GM23338 (cell line): ENCODE measurements around the gene TRAPPC10. TPM values are rescaled to one million over a fixed set of nuclear protein-coding genes. Genes with fewer than 3 reads are reported as not detected.
A peak's percentile ranks its signal among the peaks of the same experiment; 100 is the strongest.

Experiments
- ATAC-seq: fragments of 200-7000 bp; cut with Tn5 transposase; 3 replicates; pipeline ENCODE4 v1.9.1; 2020
- DNase-seq: peaks from one replicate; pipeline ENCODE4 v3.0.0-alpha.2; 2015; ENCODE audit warnings: low spot score
- H2AFZ ChIP-seq: fragments of 200-600 bp; sonication (generic); 2 replicates; pipeline ENCODE4 v1.8.0; 2016; ENCODE audit warnings: antibody characterized with exemption, mild to moderate bottlenecking, moderate library complexity
- H3F3A ChIP-seq: fragments of 200-600 bp; sonication (generic); replicated peaks from 2 replicates; pipeline ENCODE4 v1.8.0; 2017; ENCODE audit warnings: antibody characterized with exemption, mixed run types, low read depth
- H3K27ac ChIP-seq: fragments of 200-600 bp; sonication (generic); 2 replicates; pipeline ENCODE4 v1.6.1; 2016; ENCODE audit warnings: low read depth
- H3K27me3 ChIP-seq: fragments of 200-600 bp; sonication (generic); 2 replicates; pipeline ENCODE4 v1.8.0; 2016; ENCODE audit warnings: mild to moderate bottlenecking, mixed run types, moderate library complexity; ENCODE audit not compliant: insufficient read depth
- H3K36me3 ChIP-seq: fragments of 200-600 bp; sonication (generic); 2 replicates; pipeline ENCODE4 v1.8.0; 2016; ENCODE audit warnings: mild to moderate bottlenecking; ENCODE audit not compliant: insufficient read depth
- H3K4me1 ChIP-seq: fragments of 200-600 bp; sonication (generic); 2 replicates; pipeline ENCODE4 v1.8.0; 2016; ENCODE audit warnings: mild to moderate bottlenecking, moderate library complexity; ENCODE audit not compliant: insufficient read depth
- H3K4me2 ChIP-seq: fragments of 200-600 bp; sonication (generic); 2 replicates; pipeline ENCODE4 v1.7.1; 2017; ENCODE audit warnings: mixed run types
- H3K4me3 ChIP-seq: fragments of 200-600 bp; sonication (generic); 2 replicates; pipeline ENCODE4 v1.6.1; 2016; ENCODE audit warnings: mixed run types
- H3K79me2 ChIP-seq: fragments of 200-600 bp; sonication (generic); replicated peaks from 2 replicates; pipeline ENCODE4 v1.8.0; 2017; ENCODE audit warnings: mild to moderate bottlenecking; ENCODE audit not compliant: insufficient read depth
- H3K9me2 ChIP-seq: fragments of 200-600 bp; sonication (generic); 2 replicates; pipeline ENCODE4 v1.8.0; 2017; ENCODE audit not compliant: insufficient read depth
- H4K20me1 ChIP-seq: fragments of 200-600 bp; sonication (generic); replicated peaks from 2 replicates; pipeline ENCODE4 v1.8.0; 2017; ENCODE audit warnings: mild to moderate bottlenecking; ENCODE audit not compliant: insufficient read depth
- H3K27ac Mint-ChIP-seq: 2 replicates; pipeline ENCODE4 v1.8.0; 2020; ENCODE audit warnings: inconsistent platforms, mild to moderate bottlenecking, moderate library complexity, mixed read lengths
- H3K27me3 Mint-ChIP-seq: 3 replicates; pipeline ENCODE4 v1.8.0; 2022; ENCODE audit warnings: low read depth, mild to moderate bottlenecking, moderate library complexity, mixed read lengths, inconsistent platforms; ENCODE audit not compliant: insufficient read depth, poor library complexity
- H3K36me3 Mint-ChIP-seq: 3 replicates; pipeline ENCODE4 v1.8.0; 2021; ENCODE audit warnings: low read depth, mild to moderate bottlenecking, inconsistent platforms, moderate library complexity, mixed read lengths
- H3K4me1 Mint-ChIP-seq: 3 replicates; pipeline ENCODE4 v1.8.0; 2020; ENCODE audit warnings: mild to moderate bottlenecking, inconsistent platforms, mixed read lengths
- H3K4me3 Mint-ChIP-seq: 3 replicates; pipeline ENCODE4 v1.8.0; 2021; ENCODE audit warnings: moderate library complexity, mild to moderate bottlenecking, inconsistent platforms, mixed read lengths
- H3K9me3 Mint-ChIP-seq: 3 replicates; pipeline ENCODE4 v1.8.0; 2020; ENCODE audit warnings: moderate library complexity, mild to moderate bottlenecking, inconsistent platforms, mixed read lengths
- CREB1 ChIP-seq: fragments of 250-450 bp; sonication (Bioruptor Pico); IDR thresholded peaks from 2 replicates; pipeline ENCODE4 v1.5.0; 2020; ENCODE audit warnings: low read depth, mild to moderate bottlenecking, moderate library complexity
- CTCF ChIP-seq, 2 experiments: fragments of 200-600 bp in 1 of 2; sonication (generic) in 1 of 2; conservative IDR thresholded peaks; 2 replicates each; pipeline versions ENCODE4 v1.5.1 to v1.6.1; 2016 to 2017; ENCODE audit warnings: antibody characterized with exemption in 2 of 2, low read depth in 2 of 2, mild to moderate bottlenecking in 2 of 2, moderate library complexity in 1 of 2
- EZH2 ChIP-seq: fragments of 200-600 bp; sonication (generic); IDR thresholded peaks from one replicate; pipeline ENCODE4 v1.8.0; 2017; ENCODE audit warnings: antibody characterized with exemption, mild to moderate bottlenecking, low read depth; ENCODE audit not compliant: unreplicated experiment
- EZH2phosphoT487 ChIP-seq: fragments of 200-600 bp; sonication (generic); IDR thresholded peaks from one replicate; pipeline ENCODE4 v1.8.1; 2018; ENCODE audit warnings: antibody characterized with exemption; ENCODE audit not compliant: unreplicated experiment
- JUNB ChIP-seq: IDR thresholded peaks from one replicate; pipeline ENCODE4 v1.6.1; 2016; ENCODE audit warnings: antibody characterized with exemption; ENCODE audit not compliant: unreplicated experiment
- NANOG ChIP-seq: IDR thresholded peaks from 2 replicates; pipeline ENCODE4 v1.6.1; 2016; ENCODE audit warnings: antibody characterized with exemption, borderline replicate concordance
- REST ChIP-seq: IDR thresholded peaks from one replicate; pipeline ENCODE4 v1.6.1; 2018; ENCODE audit warnings: antibody characterized with exemption; ENCODE audit not compliant: unreplicated experiment
- STAT1 ChIP-seq: IDR thresholded peaks from one replicate; pipeline ENCODE4 v1.6.1; 2016; ENCODE audit warnings: antibody characterized with exemption; ENCODE audit not compliant: unreplicated experiment
- ZNF114 ChIP-seq: fragments of 250-450 bp; sonication (Bioruptor Pico); IDR thresholded peaks from 2 replicates; pipeline ENCODE4 v1.5.0; 2020; ENCODE audit warnings: mild to moderate bottlenecking, moderate library complexity
- ZNF331 ChIP-seq: fragments of 250-450 bp; sonication (Bioruptor Pico); IDR thresholded peaks from 2 replicates; pipeline ENCODE4 v1.5.0; 2020; ENCODE audit warnings: low read depth, mild to moderate bottlenecking, moderate library complexity
- ZNF462 ChIP-seq: fragments of 250-450 bp; sonication (Bioruptor Pico); IDR thresholded peaks from 2 replicates; pipeline ENCODE4 v1.5.0; 2020; ENCODE audit warnings: mild to moderate bottlenecking, moderate library complexity
- polyA plus RNA-seq: library from polyadenylated mRNA; unstranded; fragments of >200 nt; fragmentation: Nextera tagmentation; extraction: Ambion mirVana; gene quantifications from 2 replicates; pipeline ENCODE4 v1.2.1, GENCODE V29; 2016
- total RNA-seq: library from RNA; depleted of rRNA; stranded (reverse); fragments of >200 nt; shearing (Covaris generic); gene quantifications from 2 replicates; pipeline ENCODE4 v1.2.3, GENCODE V29; 2014

The TRAPPC10 gene
- total and polyA plus RNA-seq, 2 experiments from 2014 or later: 14.0 to 27.1 TPM

GRCh38 chr21:44049182-44049581, 37.1 kb downstream of the TRAPPC10 start (continued):
- TF ChIP-seq ZNF462 (CRISPR knock-in tag) (no peak), ZNF331 (no peak), JUNB (no peak)

GRCh38 chr21:44049606-44050005, 37.5 kb downstream of the TRAPPC10 start:
- H3K9me2 ChIP-seq: no peaks in the 10 kb centered on the region
- no peak overlapping the region for H2AFZ ChIP-seq
- peaks cover 6% of the 10 kb centered on the region; the same call in 2 of the 3 replicates for H3K36me3 Mint-ChIP-seq
- no peaks in the 10 kb centered on the region for H3K9me3 Mint-ChIP-seq
- no peak overlapping the region for H3K4me2 ChIP-seq
- H3K4me1 Mint-ChIP-seq: no peaks in the 10 kb centered on the region
- no peaks in the 10 kb centered on the region for H3K27me3 ChIP-seq
- H3K4me1 ChIP-seq: no peaks in the 10 kb centered on the region
- H3F3A ChIP-seq: no peaks in the 10 kb centered on the region
- H3K79me2 ChIP-seq: peaks cover 70% of the 10 kb centered on the region
- no peaks in the 10 kb centered on the region for H3K36me3 ChIP-seq
- peaks cover 37% of the 10 kb centered on the region for H4K20me1 ChIP-seq
- ATAC-seq: peak; percentile 24; the same call in 1 of the 3 replicates
- no peak overlapping the region for H3K4me3 ChIP-seq
- H3K27ac ChIP-seq: no peak overlapping the region
- DNase-seq: no peak
- peaks cover 4% of the 10 kb centered on the region for H3K27me3 Mint-ChIP-seq
- peak overlapping the region; percentile 71; the same call in 1 of the 2 replicates for H3K27ac Mint-ChIP-seq
- no peak overlapping the region for H3K4me3 Mint-ChIP-seq
- no peak for TF ChIP-seq CREB1 (CRISPR knock-in tag)
- no peak for TF ChIP-seq NANOG
- TF ChIP-seq CTCF (conservative IDR thresholded peaks at IDR 0.05; ENCODE audit: low read depth in 2 of 2): no peak
- TF ChIP-seq ZNF331: no peak
- no peak for TF ChIP-seq ZNF114 (CRISPR knock-in tag)
- no peak for TF ChIP-seq STAT1
- no peak for TF ChIP-seq REST
- TF ChIP-seq EZH2: no peak
- no peak for TF ChIP-seq EZH2phosphoT487
